Frontal cortex (tissue), 4 donors: Measurements from ENCODE around the gene ZNF750. TPM values are rescaled to one million over a fixed set of nuclear protein-coding genes. Genes with fewer than 3 reads are reported as not detected.

Experiments used
- DNase-seq, 2 donors: peaks; one replicate each; pipeline ENCODE4 v3.0.0; 2012; ENCODE audit warnings: low spot score in 2 of 2
- FAIRE-seq: peaks from 2 replicates; lab custom pipeline; 2012; peaks lifted over from hg19 to GRCh38; lab: Jason Lieb, UNC
- total RNA-seq: library from RNA; depleted of rRNA; stranded (reverse); fragments of >200 nt; gene quantifications from one replicate; pipeline ENCODE4 v1.2.3, GENCODE V29; 2014
- donor health status: control.
- donor health status: control.
- donor health status: control.

The ZNF750 gene
- not detected for total RNA-seq

GRCh38 chr17:82839617-82840292, at the start of gene ZNF750:
ZNF750 (minus strand) TSS chr17:82840022; CDS start chr17:82832454, 7,568 bp downstream.
- no peak for FAIRE-seq
- no peak for DNase-seq

GRCh38 chr17:82888583-82889495, 49.0 kb upstream of the ZNF750 start:
- DNase-seq (peak in 1 of 2 donors; percentile 52), FAIRE-seq (no peak)

GRCh38 chr17:82887255-82888164, 47.7 kb upstream of the ZNF750 start:
- no peak for FAIRE-seq
- DNase-seq = no peak

- DNase-seq = no peak
- FAIRE-seq = no peak
Observed at GRCh38 chr17:82884970-82885353, 45.1 kb upstream of the ZNF750 start.

- no peak for DNase-seq
- no peak for FAIRE-seq
Observed at GRCh38 chr17:82884341-82884969, 44.6 kb upstream of the ZNF750 start.

- no peak for DNase-seq
- FAIRE-seq = no peak
Observed at GRCh38 chr17:82883419-82884031, 43.7 kb upstream of the ZNF750 start.

- DNase-seq (no peak), FAIRE-seq (no peak)
Observed at GRCh38 chr17:82882715-82883418, 43.0 kb upstream of the ZNF750 start.

GRCh38 chr17:82881900-82882714, 42.3 kb upstream of the ZNF750 start:
- FAIRE-seq (no peak), DNase-seq (peak in 1 of 2 donors; percentile 53)

- FAIRE-seq (no peak), DNase-seq (no peak)
Observed at GRCh38 chr17:82881324-82881823, 41.6 kb upstream of the ZNF750 start.

GRCh38 chr17:82880620-82881323, 41.0 kb upstream of the ZNF750 start:
- DNase-seq (no peak), FAIRE-seq (no peak)

- FAIRE-seq (no peak), DNase-seq (no peak)
Observed at GRCh38 chr17:82879241-82879640, 39.4 kb upstream of the ZNF750 start.

GRCh38 chr17:82878527-82878926, 38.7 kb upstream of the ZNF750 start:
- DNase-seq = no peak
- FAIRE-seq = no peak

GRCh38 chr17:82876602-82877379, 37.0 kb upstream of the ZNF750 start:
- DNase-seq = peak; percentile 78 to 84
- no peak for FAIRE-seq

GRCh38 chr17:82876149-82876548, 36.3 kb upstream of the ZNF750 start:
- no peak for FAIRE-seq
- no peak for DNase-seq

GRCh38 chr17:82875407-82875856, 35.6 kb upstream of the ZNF750 start:
- no peak for DNase-seq
- no peak for FAIRE-seq
